SK-N-MC (cell line): ENCODE data around the gene LIMK2.
"Not testable (repeated sequence)": the region's sequence is repeated elsewhere in the genome, so short reads cannot be mapped to it uniquely, and the experiment has no call there.

Experiments
- DNase-seq: peaks from one replicate; pipeline ENCODE4 v3.0.0-alpha.2; 2011; ENCODE audit warnings: low read depth, low spot score
- H3K27ac ChIP-seq: fragments of 200-600 bp; sonication (generic); 2 replicates; pipeline ENCODE4 v1.5.1; 2016; ENCODE audit warnings: mixed run types
- H3K36me3 ChIP-seq: fragments of 200-600 bp; sonication (generic); 2 replicates; pipeline ENCODE4 v1.6.1; 2017; ENCODE audit warnings: antibody characterized with exemption, low read length, mixed read lengths; ENCODE audit not compliant: insufficient read depth
- H3K4me3 ChIP-seq: fragments of 200-600 bp; sonication (generic); 2 replicates; pipeline ENCODE4 v1.5.1; 2016
- H3K9ac ChIP-seq: fragments of 200-600 bp; sonication (generic); 2 replicates; pipeline ENCODE4 v1.8.0; 2017; ENCODE audit warnings: mixed run types, mixed read lengths; ENCODE audit not compliant: insufficient read length
- H3K9me3 ChIP-seq: fragments of 200-600 bp; sonication (generic); 2 replicates; pipeline ENCODE4 v1.6.1; 2017; ENCODE audit warnings: low read depth, mild to moderate bottlenecking, antibody characterized with exemption, low read length, moderate library complexity, mixed read lengths
- EZH2 ChIP-seq: fragments of 200-600 bp; sonication (generic); IDR thresholded peaks from one replicate; pipeline ENCODE4 v1.6.1; 2017; ENCODE audit warnings: antibody characterized with exemption
- FOXP2 ChIP-seq: optimal IDR thresholded peaks from 2 replicates; pipeline ENCODE3; 2011; ENCODE audit warnings: mild to moderate bottlenecking, moderate library complexity; ENCODE audit not compliant: insufficient read depth; ENCODE audit errors: extremely low read length, control extremely low read depth
- POLR2AphosphoS5 ChIP-seq: IDR thresholded peaks from 2 replicates; pipeline ENCODE4 v1.6.1; 2012; ENCODE audit warnings: mild to moderate bottlenecking, low read depth, low read length, borderline replicate concordance

Gene LIMK2

GRCh38 chr22:31222736-31223135, 10.6 kb downstream of the LIMK2 start:
- Histone ChIP-seq H3K27ac (no peak overlapping the region), H3K9ac (no peak overlapping the region), H3K36me3 (no peaks in the 10 kb centered on the region), H3K9me3 (no peaks in the 10 kb centered on the region), H3K4me3 (no peak overlapping the region)
- TF ChIP-seq EZH2 (no peak), POLR2AphosphoS5 (no peak), FOXP2 (no peak)
- no peak for DNase-seq

GRCh38 chr22:31223786-31224191, 11.7 kb downstream of the LIMK2 start:
- Histone ChIP-seq H3K36me3 (no peaks in the 10 kb centered on the region), H3K27ac (no peak overlapping the region), H3K9ac (no peak overlapping the region), H3K9me3 (no peaks in the 10 kb centered on the region), H3K4me3 (no peak overlapping the region)
- TF ChIP-seq EZH2 (no peak), POLR2AphosphoS5 (no peak), FOXP2 (no peak)
- no peak for DNase-seq

GRCh38 chr22:31224691-31225090, 12.6 kb downstream of the LIMK2 start:
- not testable (repeated sequence) for H3K9me3 ChIP-seq, DNase-seq, H3K9ac ChIP-seq, H3K27ac ChIP-seq, H3K4me3 ChIP-seq, H3K36me3 ChIP-seq

- no peak for DNase-seq
- no peaks in the 10 kb centered on the region for H3K36me3 ChIP-seq
- H3K9me3 ChIP-seq, result no peaks in the 10 kb centered on the region
- H3K9ac ChIP-seq, result no peak overlapping the region
- TF ChIP-seq POLR2AphosphoS5 (no peak), FOXP2 (no peak), EZH2 (no peak)
- H3K4me3 ChIP-seq, result no peak overlapping the region
- H3K27ac ChIP-seq, result no peak overlapping the region
Observed at GRCh38 chr22:31227186-31227585, 15.1 kb downstream of the LIMK2 start.

- DNase-seq, result no peak
- Histone ChIP-seq H3K36me3 (no peaks in the 10 kb centered on the region), H3K9ac (no peak overlapping the region), H3K27ac (no peak overlapping the region), H3K4me3 (no peak overlapping the region), H3K9me3 (no peaks in the 10 kb centered on the region)
- TF ChIP-seq POLR2AphosphoS5, result no peak
- TF ChIP-seq FOXP2, result no peak
- TF ChIP-seq EZH2, result no peak
Observed at GRCh38 chr22:31229402-31230079, 17.4 kb downstream of the LIMK2 start.

GRCh38 chr22:31230155-31230870, 18.2 kb downstream of the LIMK2 start:
- no peak overlapping the region for H3K27ac ChIP-seq

GRCh38 chr22:31230871-31231621, 18.9 kb downstream of the LIMK2 start:
- Histone ChIP-seq H3K27ac (no peak overlapping the region), H3K36me3 (no peaks in the 10 kb centered on the region), H3K9me3 (no peaks in the 10 kb centered on the region), H3K4me3 (no peak overlapping the region), H3K9ac (no peak overlapping the region)
- no peak for DNase-seq
- no peak for TF ChIP-seq POLR2AphosphoS5
- TF ChIP-seq EZH2, result no peak
- TF ChIP-seq FOXP2, result no peak

More at GRCh38 chr22:31230155-31230870, 18.2 kb downstream of the LIMK2 start:
- no peaks in the 10 kb centered on the region for H3K36me3 ChIP-seq
- no peak overlapping the region for H3K9ac ChIP-seq
- TF ChIP-seq POLR2AphosphoS5, result no peak
- no peak for TF ChIP-seq FOXP2
- no peak for TF ChIP-seq EZH2
- no peak overlapping the region for H3K4me3 ChIP-seq
- no peaks in the 10 kb centered on the region for H3K9me3 ChIP-seq
- DNase-seq, result no peak

- TF ChIP-seq POLR2AphosphoS5 (no peak), EZH2 (no peak), FOXP2 (no peak)
- no peak for DNase-seq
- Histone ChIP-seq H3K9ac (no peak overlapping the region), H3K4me3 (no peak overlapping the region), H3K27ac (no peak overlapping the region), H3K9me3 (no peaks in the 10 kb centered on the region), H3K36me3 (no peaks in the 10 kb centered on the region)
Observed at GRCh38 chr22:31233001-31233400, 20.9 kb downstream of the LIMK2 start.
